ENCODE data around the gene WDR64.

The WDR64 gene

GRCh38 chr1:241846862-241847539, 194.9 kb downstream of the WDR64 start:
- DNase-seq: no peak

DNA sequence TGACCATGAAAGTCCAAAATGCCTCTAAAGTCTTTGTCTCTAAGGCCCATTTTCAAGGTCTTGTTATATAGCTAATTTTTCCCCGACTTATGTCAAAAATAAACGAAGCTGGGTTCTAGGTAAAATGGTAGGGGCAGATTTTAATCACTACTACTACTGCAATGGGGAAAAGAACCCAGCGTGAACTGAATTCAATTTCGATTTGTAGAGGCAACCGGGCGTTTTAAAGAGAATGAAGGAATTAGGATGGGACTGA, 195.4 kb downstream of the WDR64 start:
- DNase-seq: no peak

DNA sequence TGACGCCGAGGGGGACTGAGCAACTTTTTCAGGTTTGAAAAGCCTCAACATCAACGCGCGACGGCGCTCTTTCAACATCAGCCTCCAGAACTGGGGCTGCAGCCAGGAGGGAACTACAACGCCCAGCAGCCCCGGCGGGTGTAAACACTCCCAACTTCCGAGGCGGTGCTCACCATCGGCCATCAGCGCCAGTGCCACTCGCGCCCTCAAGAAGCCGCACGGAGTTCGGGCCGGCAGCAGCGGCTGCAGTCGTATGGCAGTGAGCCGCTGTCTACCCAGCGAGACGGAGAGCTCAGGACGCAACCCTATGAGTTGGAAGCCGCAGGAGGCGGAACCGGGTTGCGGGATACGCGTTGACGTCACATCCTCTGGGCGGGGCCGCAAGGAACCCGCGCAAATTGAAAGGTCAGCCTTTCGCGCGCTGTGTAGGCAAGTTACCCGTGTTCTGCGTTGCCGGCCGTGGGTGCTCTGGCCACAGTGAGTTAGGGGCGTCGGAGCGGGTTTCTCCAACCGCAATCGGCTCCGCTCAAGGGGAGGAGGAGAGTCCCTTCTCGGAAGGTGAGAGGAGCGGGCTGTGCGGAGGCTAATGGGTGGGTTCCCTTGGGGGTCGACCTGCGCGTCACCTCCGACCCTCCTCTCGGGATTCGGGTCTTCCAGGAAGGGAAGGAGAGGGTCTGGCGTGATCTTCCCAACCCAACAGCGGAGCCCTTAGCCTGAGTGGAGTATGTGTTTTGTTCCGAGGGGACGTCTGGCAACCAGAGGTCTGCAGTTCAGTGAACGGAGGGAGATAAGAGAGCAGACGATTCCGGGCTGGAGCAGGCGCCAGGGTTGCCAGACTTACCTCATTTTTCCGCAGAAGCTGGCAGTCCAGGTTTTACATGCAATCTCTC, 196.0 kb downstream of the WDR64 start, which contains the start of gene EXO1:
Gene EXO1 (plus strand): TSS at position 409 of the 890 bp plus-strand sequence. CDS start 2,222 bp downstream, outside the sequence.
- DNase-seq: peak; percentile 97

DNA sequence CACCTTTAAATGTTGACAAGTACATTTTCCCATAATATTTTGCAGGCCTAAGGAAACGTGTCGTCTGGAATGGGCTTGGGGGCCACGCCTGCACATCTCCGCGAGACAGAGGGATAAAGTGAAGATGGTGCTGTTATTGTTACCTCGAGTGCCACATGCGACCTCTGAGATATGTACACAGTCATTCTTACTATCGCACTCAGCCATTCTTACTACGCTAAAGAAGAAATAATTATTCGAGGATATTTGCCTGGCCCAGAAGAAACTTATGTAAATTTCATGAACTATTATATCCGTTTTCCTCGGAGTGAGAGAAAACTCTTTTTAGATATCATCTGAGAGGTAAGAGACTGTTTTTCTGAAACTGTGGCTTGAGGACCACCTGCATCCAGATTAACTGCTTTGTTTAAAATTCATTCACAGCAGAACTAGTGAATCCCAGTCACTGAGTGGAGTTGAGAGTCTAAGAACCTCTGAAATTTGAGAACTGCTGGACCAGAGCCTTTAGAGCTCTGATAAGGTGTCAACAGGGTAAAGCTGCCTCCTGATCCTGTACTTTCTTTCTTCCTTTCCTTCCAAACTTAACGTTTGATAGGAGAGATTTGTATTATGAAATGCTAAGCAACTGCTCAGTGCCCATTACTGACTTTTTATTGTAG, 196.7 kb downstream of the WDR64 start:
- DNase-seq: no peak

- no peak for DNase-seq
Observed at GRCh38 chr1:241849345-241849695, 197.2 kb downstream of the WDR64 start.

Measured in activated CD8-positive, alpha-beta memory T cell treated with anti-CD3 and anti-CD28 coated beads for 24 hours (primary cell).